ENCODE measurements around the gene GLT8D2. TPM values are rescaled to one million over a fixed set of nuclear protein-coding genes. Genes with fewer than 3 reads are reported as not detected.

GLT8D2 gene
- polyA plus RNA-seq, 1 of the 3 experiments (the other 2 are of a cell fraction): 50.0 TPM

GRCh38 chr12:104072099-104072498, 22.1 kb upstream of the GLT8D2 start (continued):
- TF ChIP-seq CTCF (IDR thresholded peaks at IDR 0.05) (no peak), FOXM1 (IDR thresholded peaks at IDR 0.05; ENCODE audit: low read depth) (no peak)

DNA sequence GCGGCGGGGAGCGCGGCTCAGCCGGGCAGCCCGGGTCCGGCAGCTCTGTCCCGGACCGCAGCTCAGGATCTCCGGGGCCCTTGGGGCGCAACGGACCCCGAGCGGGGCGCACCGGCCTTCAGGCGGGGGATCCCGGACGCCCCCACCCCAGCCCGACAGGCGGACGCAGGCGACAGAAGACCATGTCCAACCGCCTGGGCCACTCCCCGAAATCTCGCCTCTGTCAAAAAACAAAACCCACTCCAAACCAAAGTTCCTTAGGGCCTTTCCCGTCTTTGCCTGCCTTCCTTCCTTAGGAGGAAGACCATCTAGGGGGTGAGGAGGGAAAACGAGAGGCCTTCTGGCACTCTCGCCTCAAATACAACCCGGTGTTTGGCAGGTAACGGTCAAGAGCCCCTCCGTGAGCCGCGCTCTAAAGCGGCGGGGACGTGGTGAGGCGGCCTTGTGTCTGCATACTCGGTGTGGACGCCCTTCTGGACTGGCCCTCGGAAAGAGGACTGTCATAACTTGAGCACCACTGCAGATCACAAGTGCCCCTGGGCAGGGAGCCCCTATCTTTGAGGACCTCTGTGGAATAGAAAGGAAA, 14.9 kb upstream of the GLT8D2 start:
- Histone ChIP-seq H4K20me1 (ENCODE audit: insufficient read depth) (no peaks in the 10 kb centered on the region), H2AFZ (ENCODE audit: low read depth) (peak overlapping the region; percentile 96), H3K79me2 (ENCODE audit: insufficient read depth) (peaks cover 29% of the 10 kb centered on the region), H3K4me3 (ENCODE audit: low read depth in 2 of 2, low read length in 1 of 2) (peak overlapping the region; percentile 94 to 98), H3K4me1 (ENCODE audit: control insufficient read depth in 1 of 2, insufficient read depth in 2 of 2, low read depth in 1 of 2, low read length in 1 of 2) (peaks cover 6 to 13% of the 10 kb centered on the region in 2 experiments; a peak in 3 of 4 replicates), H3K27me3 (ENCODE audit: insufficient read depth) (no peaks in the 10 kb centered on the region), H3K9me2 (no peaks in the 10 kb centered on the region), H3K27ac (ENCODE audit: low read depth in 2 of 2, low read length in 1 of 2) (no peak overlapping the region; a peak in 2 of 4 replicates), H3K9me3 (no peaks in the 10 kb centered on the region), H3K4me2 (peak overlapping the region; percentile 100), H3F3A (replicated peaks; ENCODE audit: insufficient read depth) (peaks cover 4% of the 10 kb centered on the region), H3K9ac (peak overlapping the region; percentile 74; the same call in 1 of the 2 replicates), H3K36me3 (replicated peaks in 1 of 2; ENCODE audit: control insufficient read depth in 1 of 2, insufficient read depth in 2 of 2, low read length in 1 of 2) (peaks cover 9 to 20% of the 10 kb centered on the region in 2 experiments)
- TF ChIP-seq TCF12 (IDR thresholded peaks at IDR 0.05) (no peak), ZBTB33 (IDR thresholded peaks at IDR 0.05; ENCODE audit: borderline replicate concordance, low read depth) (no peak), RXRA (IDR thresholded peaks at IDR 0.05; ENCODE audit: borderline replicate concordance, low read depth) (no peak), EZH2phosphoT487 (IDR thresholded peaks at IDR 0.05; ENCODE audit: borderline replicate concordance, low read depth) (no peak), RCOR1 (IDR thresholded peaks at IDR 0.05; ENCODE audit: low read length) (no peak), GATA2 (CRISPR knock-in tag; IDR thresholded peaks at IDR 0.05) (no peak), TAF1 (IDR thresholded peaks at IDR 0.05; ENCODE audit: borderline replicate concordance, low read depth, low read length) (no peak), NFIC (IDR thresholded peaks at IDR 0.05; ENCODE audit: borderline replicate concordance) (no peak), MEF2A (IDR thresholded peaks at IDR 0.05; ENCODE audit: borderline replicate concordance, low read depth) (no peak), EP300 (IDR thresholded peaks at IDR 0.05; ENCODE audit: borderline replicate concordance in 1 of 2, low read depth in 1 of 2, low read length in 1 of 2) (no peak), MXI1 (IDR thresholded peaks at IDR 0.05; ENCODE audit: low read depth, low read length) (no peak), SMC3 (IDR thresholded peaks at IDR 0.05; ENCODE audit: low read depth, low read length) (no peak)
- TF ChIP-seq, protein P1, sequence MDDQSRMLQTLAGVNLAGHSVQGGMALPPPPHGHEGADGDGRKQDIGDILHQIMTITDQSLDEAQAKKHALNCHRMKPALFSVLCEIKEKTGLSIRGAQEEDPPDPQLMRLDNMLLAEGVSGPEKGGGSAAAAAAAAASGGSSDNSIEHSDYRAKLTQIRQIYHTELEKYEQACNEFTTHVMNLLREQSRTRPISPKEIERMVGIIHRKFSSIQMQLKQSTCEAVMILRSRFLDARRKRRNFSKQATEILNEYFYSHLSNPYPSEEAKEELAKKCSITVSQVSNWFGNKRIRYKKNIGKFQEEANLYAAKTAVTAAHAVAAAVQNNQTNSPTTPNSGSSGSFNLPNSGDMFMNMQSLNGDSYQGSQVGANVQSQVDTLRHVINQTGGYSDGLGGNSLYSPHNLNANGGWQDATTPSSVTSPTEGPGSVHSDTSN (IDR thresholded peaks at IDR 0.05): no peak
- TF ChIP-seq, protein P2, sequence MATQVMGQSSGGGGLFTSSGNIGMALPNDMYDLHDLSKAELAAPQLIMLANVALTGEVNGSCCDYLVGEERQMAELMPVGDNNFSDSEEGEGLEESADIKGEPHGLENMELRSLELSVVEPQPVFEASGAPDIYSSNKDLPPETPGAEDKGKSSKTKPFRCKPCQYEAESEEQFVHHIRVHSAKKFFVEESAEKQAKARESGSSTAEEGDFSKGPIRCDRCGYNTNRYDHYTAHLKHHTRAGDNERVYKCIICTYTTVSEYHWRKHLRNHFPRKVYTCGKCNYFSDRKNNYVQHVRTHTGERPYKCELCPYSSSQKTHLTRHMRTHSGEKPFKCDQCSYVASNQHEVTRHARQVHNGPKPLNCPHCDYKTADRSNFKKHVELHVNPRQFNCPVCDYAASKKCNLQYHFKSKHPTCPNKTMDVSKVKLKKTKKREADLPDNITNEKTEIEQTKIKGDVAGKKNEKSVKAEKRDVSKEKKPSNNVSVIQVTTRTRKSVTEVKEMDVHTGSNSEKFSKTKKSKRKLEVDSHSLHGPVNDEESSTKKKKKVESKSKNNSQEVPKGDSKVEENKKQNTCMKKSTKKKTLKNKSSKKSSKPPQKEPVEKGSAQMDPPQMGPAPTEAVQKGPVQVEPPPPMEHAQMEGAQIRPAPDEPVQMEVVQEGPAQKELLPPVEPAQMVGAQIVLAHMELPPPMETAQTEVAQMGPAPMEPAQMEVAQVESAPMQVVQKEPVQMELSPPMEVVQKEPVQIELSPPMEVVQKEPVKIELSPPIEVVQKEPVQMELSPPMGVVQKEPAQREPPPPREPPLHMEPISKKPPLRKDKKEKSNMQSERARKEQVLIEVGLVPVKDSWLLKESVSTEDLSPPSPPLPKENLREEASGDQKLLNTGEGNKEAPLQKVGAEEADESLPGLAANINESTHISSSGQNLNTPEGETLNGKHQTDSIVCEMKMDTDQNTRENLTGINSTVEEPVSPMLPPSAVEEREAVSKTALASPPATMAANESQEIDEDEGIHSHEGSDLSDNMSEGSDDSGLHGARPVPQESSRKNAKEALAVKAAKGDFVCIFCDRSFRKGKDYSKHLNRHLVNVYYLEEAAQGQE (IDR thresholded peaks at IDR 0.05; ENCODE audit: low read depth, low read length): no peak
- CTCF ChIA-PET: interaction anchor here (1.5 to 3.1 kb wide), 2 partner anchors 10 to 44 kb away, joined by 7 to 15 read pairs; no protein-coding TSS in a partner anchor
- WGBS (ENCODE audit: low lambda C conversion rate): 6% methylated on average over 19 of the region's 41 CpGs
- peak; percentile 34 for DNase-seq
- POLR2A ChIA-PET: interaction anchor here (0.7 to 3.1 kb wide), 3 partner anchors 9 to 135 kb away, joined by 3 to 27 read pairs (median 9); partner anchors contain the start of genes HSP90B1 and TDG
